ENCODE data around the gene SRRM1.
"Not testable (repeated sequence)": the region's sequence is repeated elsewhere in the genome, so short reads cannot be mapped to it uniquely, and the experiment has no call there.

The SRRM1 gene

GRCh38 chr1:24717887-24718650 lies 75.0 kb downstream of the SRRM1 start:
- no peak for DNase-seq

GRCh38 chr1:24720152-24720551 lies 77.0 kb downstream of the SRRM1 start:
- no peak for DNase-seq

- no peak for DNase-seq
Observed at GRCh38 chr1:24721533-24721932, 78.4 kb downstream of the SRRM1 start.

- not testable (repeated sequence) for DNase-seq
Observed at GRCh38 chr1:24722073-24723035, 79.3 kb downstream of the SRRM1 start.

All from activated CD4-positive, alpha-beta T cell treated with anti-CD3 and anti-CD28 coated beads for 4 hours (primary cell).